Measurements from ENCODE around the gene MIA2.

GRCh38 chr14:39185256-39186049 is 48.3 kb upstream of the MIA2 start:
- TF ChIP-seq CTCF (IDR thresholded peaks at IDR 0.05) (no peak), POLR2A (IDR thresholded peaks at IDR 0.05) (no peak)
